ENCODE results near the gene NAGA. TPM values are rescaled to one million over a fixed set of nuclear protein-coding genes. Genes with fewer than 3 reads are reported as not detected.

The NAGA gene
- total and polyA plus RNA-seq, 2 donors (not counting 1 experiment from before 2014, with no cell fraction given) = 13.2 to 20.2 TPM

DNA sequence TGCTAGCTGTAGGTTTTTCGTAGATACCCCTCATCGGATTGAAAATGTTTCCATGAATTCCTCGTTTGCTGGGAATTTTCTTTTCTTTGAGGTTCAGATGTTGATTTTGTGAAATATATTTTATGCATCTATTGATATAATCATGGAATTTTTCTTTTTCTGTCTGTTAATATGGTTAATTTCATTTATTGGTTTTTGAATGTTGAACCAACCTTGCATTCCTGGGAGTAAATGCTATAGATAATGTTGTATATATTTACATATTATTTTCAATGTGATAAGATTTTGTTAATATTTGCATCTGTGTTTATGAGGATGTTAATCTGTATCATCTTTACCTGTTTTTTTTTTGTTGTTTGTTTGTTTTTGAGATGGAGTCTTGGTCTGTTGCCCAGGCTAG is 30.6 kb upstream of the NAGA start:
- Histone ChIP-seq H3K9me3 (ENCODE audit: control extremely low read depth in 1 of 3, control insufficient read depth in 2 of 3, insufficient read depth in 1 of 3, low read length in 2 of 3) (peaks cover 4 to 58% (median 37%) of the 10 kb centered on the region in 3 donors), H3K79me2 (ENCODE audit: control insufficient read depth, insufficient read depth, low read length) (no peaks in the 10 kb centered on the region), H4K20me1 (ENCODE audit: control insufficient read depth, insufficient read depth, low read length, poor library complexity, severe bottlenecking) (no peaks in the 10 kb centered on the region), H3K27me3 (replicated peaks in 1 of 4; ENCODE audit: control extremely low read depth in 1 of 4, control insufficient read depth in 3 of 4, insufficient read depth in 4 of 4, low read length in 3 of 4) (no peaks in the 10 kb centered on the region), H3K4me3 (ENCODE audit: control extremely low read depth in 1 of 5, extremely low read depth in 1 of 5, insufficient read depth in 1 of 5, low read depth in 2 of 5, low read length in 4 of 5) (no peak overlapping the region), H3K4me2 (replicated peaks; ENCODE audit: low read depth, low read length, poor library complexity, severe bottlenecking) (no peak overlapping the region), H2AFZ (ENCODE audit: insufficient read depth, low read depth, low read length, poor library complexity, severe bottlenecking) (no peak overlapping the region), H3K4me1 (ENCODE audit: control insufficient read depth in 2 of 2, insufficient read depth in 2 of 2, low read length in 2 of 2) (no peaks in the 10 kb centered on the region), H3K27ac (ENCODE audit: low read length in 2 of 2) (no peak overlapping the region), H3K9ac (ENCODE audit: low read length) (no peak overlapping the region), H3K36me3 (replicated peaks in 1 of 2; ENCODE audit: control extremely low read depth in 1 of 2, control insufficient read depth in 1 of 2, extremely low read depth in 1 of 2, insufficient read depth in 2 of 2, low read length in 1 of 2) (no peaks in the 10 kb centered on the region)
- Mint-ChIP-seq H3K27ac (no peak overlapping the region), H3K9me3 (ENCODE audit: insufficient read depth) (peaks cover 2% of the 10 kb centered on the region), H3K4me1 (no peaks in the 10 kb centered on the region), H3K4me3 (no peak overlapping the region), H3K27me3 (no peaks in the 10 kb centered on the region)
- DNase-seq (no peak), ATAC-seq (ENCODE audit: low read depth) (no peak)
- ChIA-PET POLR2A (no interaction called here), CTCF (interaction anchor here (0.6 to 2.0 kb wide), 2 partner anchors 10 to 32 kb away, joined by 3 to 8 read pairs; partner anchors contain the start of gene NDUFA6)
- TF ChIP-seq, protein P1, sequence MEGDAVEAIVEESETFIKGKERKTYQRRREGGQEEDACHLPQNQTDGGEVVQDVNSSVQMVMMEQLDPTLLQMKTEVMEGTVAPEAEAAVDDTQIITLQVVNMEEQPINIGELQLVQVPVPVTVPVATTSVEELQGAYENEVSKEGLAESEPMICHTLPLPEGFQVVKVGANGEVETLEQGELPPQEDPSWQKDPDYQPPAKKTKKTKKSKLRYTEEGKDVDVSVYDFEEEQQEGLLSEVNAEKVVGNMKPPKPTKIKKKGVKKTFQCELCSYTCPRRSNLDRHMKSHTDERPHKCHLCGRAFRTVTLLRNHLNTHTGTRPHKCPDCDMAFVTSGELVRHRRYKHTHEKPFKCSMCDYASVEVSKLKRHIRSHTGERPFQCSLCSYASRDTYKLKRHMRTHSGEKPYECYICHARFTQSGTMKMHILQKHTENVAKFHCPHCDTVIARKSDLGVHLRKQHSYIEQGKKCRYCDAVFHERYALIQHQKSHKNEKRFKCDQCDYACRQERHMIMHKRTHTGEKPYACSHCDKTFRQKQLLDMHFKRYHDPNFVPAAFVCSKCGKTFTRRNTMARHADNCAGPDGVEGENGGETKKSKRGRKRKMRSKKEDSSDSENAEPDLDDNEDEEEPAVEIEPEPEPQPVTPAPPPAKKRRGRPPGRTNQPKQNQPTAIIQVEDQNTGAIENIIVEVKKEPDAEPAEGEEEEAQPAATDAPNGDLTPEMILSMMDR (IDR thresholded peaks at IDR 0.05) = no peak
- TF ChIP-seq EZH2 (IDR thresholded peaks at IDR 0.05; ENCODE audit: borderline replicate concordance, insufficient read depth, low read depth, low read length, poor library complexity, severe bottlenecking) = no peak
- intact Hi-C loops (cut with micrococcal nuclease) = no loop called here
- no CpG with 5 or more reads among the region's 3 CpGs for WGBS (ENCODE audit: insufficient coverage)

DNA sequence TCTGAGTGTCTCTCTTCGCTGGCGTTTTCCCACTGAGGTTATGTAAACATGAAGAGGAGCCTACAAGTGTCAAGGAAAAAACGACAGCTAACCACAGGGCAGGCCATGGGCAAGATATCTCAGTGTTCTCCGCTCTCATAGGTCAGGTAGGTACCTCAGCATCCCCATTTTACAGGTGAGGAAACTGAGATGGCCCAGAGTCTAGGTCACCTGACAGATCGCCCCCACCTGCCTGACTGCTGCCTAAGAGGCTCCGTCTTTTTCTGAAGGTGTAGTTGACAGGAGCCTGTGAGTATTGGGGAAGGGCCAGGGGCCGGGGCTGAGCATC is 20.8 kb upstream of the NAGA start:
- H3K4me2 ChIP-seq (replicated peaks; ENCODE audit: low read depth, low read length, poor library complexity, severe bottlenecking) = peak overlapping the region; percentile 93
- peaks cover 28% of the 10 kb centered on the region for H3K79me2 ChIP-seq (ENCODE audit: control insufficient read depth, insufficient read depth, low read length)
- H3K27me3 Mint-ChIP-seq = no peaks in the 10 kb centered on the region
- peak overlapping the region; percentile 99 for H3K27ac Mint-ChIP-seq
- peak overlapping the region; percentile 70 to 91 (median 76) for H3K4me3 ChIP-seq (ENCODE audit: control extremely low read depth in 1 of 5, extremely low read depth in 1 of 5, insufficient read depth in 1 of 5, low read depth in 2 of 5, low read length in 4 of 5)
- ChIA-PET POLR2A (interaction anchor here (0.6 to 2.7 kb wide), 7 partner anchors 12 to 353 kb away, joined by 3 to 45 read pairs (median 5); partner anchors contain the start of genes CENPM, SMDT1 and WBP2NL), CTCF (interaction anchor here (0.6 to 4.8 kb wide), 25 partner anchors 9 to 402 kb away, joined by 3 to 57 read pairs (median 5); partner anchors contain the start of genes NAGA, SMDT1 and WBP2NL)
- peaks cover 0 to 7% of the 10 kb centered on the region in 2 experiments for H3K36me3 ChIP-seq (replicated peaks in 1 of 2; ENCODE audit: control extremely low read depth in 1 of 2, control insufficient read depth in 1 of 2, extremely low read depth in 1 of 2, insufficient read depth in 2 of 2, low read length in 1 of 2)
- DNase-seq = no peak
- ATAC-seq (ENCODE audit: low read depth) = no peak
- no peaks in the 10 kb centered on the region for H4K20me1 ChIP-seq (ENCODE audit: control insufficient read depth, insufficient read depth, low read length, poor library complexity, severe bottlenecking)
- intact Hi-C loops (cut with micrococcal nuclease) = loop anchor here (1.0 to 5.0 kb wide), 8 partner anchors 77 to 425 kb away; partner anchors contain the start of gene SREBF2
- H2AFZ ChIP-seq (ENCODE audit: insufficient read depth, low read depth, low read length, poor library complexity, severe bottlenecking) = peak overlapping the region; percentile 99
- WGBS (ENCODE audit: insufficient coverage) = 22% methylated on average over 4 of the region's 7 CpGs
- H3K4me1 Mint-ChIP-seq = peaks cover 27% of the 10 kb centered on the region
- no peak for TF ChIP-seq EZH2 (IDR thresholded peaks at IDR 0.05; ENCODE audit: borderline replicate concordance, insufficient read depth, low read depth, low read length, poor library complexity, severe bottlenecking)
- TF ChIP-seq, protein P1 (IDR thresholded peaks at IDR 0.05) = no peak
- peak overlapping the region; percentile 98 for H3K4me3 Mint-ChIP-seq
- no peaks in the 10 kb centered on the region for H3K27me3 ChIP-seq (replicated peaks in 1 of 4; ENCODE audit: control extremely low read depth in 1 of 4, control insufficient read depth in 3 of 4, insufficient read depth in 4 of 4, low read length in 3 of 4)
- peak overlapping the region; percentile 88 to 96 for H3K27ac ChIP-seq (ENCODE audit: low read length in 2 of 2)
- peaks cover 17 to 22% of the 10 kb centered on the region in 2 donors for H3K4me1 ChIP-seq (ENCODE audit: control insufficient read depth in 2 of 2, insufficient read depth in 2 of 2, low read length in 2 of 2)
- H3K9me3 ChIP-seq (ENCODE audit: control extremely low read depth in 1 of 3, control insufficient read depth in 2 of 3, insufficient read depth in 1 of 3, low read length in 2 of 3) = no peaks in the 10 kb centered on the region
- no peaks in the 10 kb centered on the region for H3K9me3 Mint-ChIP-seq (ENCODE audit: insufficient read depth)
- H3K9ac ChIP-seq (ENCODE audit: low read length) = peak overlapping the region; percentile 81
